ENCODE data around the gene PRKCA.

Gene PRKCA

DNA sequence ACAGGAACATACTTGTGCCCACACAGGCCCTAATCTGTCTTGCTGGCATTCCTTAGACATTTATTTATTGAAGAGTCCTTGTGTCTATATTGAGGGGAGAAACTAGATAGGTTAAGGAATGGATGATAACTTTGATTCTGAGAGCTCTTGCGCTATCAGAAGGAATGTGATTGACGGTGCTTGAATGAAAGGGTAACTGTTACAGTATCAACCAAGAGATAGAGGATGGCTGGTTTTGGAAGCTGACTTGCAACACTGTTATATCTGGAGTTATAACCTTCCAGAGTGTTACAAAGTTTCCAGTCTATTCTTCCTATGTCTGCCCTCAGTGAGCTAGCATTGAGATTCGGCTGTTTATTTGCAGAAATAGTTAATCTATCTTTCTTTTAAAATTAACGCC, 36.5 kb downstream of the PRKCA start:
- H3K9me2 ChIP-seq (replicated peaks; ENCODE audit: low read depth, low read length), result no peaks in the 10 kb centered on the region
- H3K4me1 ChIP-seq (ENCODE audit: insufficient read depth, low read length, poor library complexity, severe bottlenecking), result peaks cover 10% of the 10 kb centered on the region
- no peak overlapping the region for H3K4me3 ChIP-seq (ENCODE audit: low read length, poor library complexity, severe bottlenecking)
- H2AFZ ChIP-seq (ENCODE audit: low read length), result no peak overlapping the region
- H3K27me3 ChIP-seq (ENCODE audit: insufficient read depth, low read length, poor library complexity, severe bottlenecking), result no peaks in the 10 kb centered on the region
- no peaks in the 10 kb centered on the region for H3K9me3 ChIP-seq (ENCODE audit: insufficient read depth, low read depth, low read length)
- peak overlapping the region; percentile 36 for H3K4me2 ChIP-seq (ENCODE audit: low read depth, low read length, poor library complexity, severe bottlenecking)
- no peaks in the 10 kb centered on the region for H4K20me1 ChIP-seq (ENCODE audit: insufficient read depth, low read length, poor library complexity, severe bottlenecking)
- no peaks in the 10 kb centered on the region for H3K79me2 ChIP-seq (ENCODE audit: insufficient read depth, low read length)
- no peak overlapping the region for H3K9ac ChIP-seq (ENCODE audit: low read depth, low read length, poor library complexity, severe bottlenecking)
- H3K36me3 ChIP-seq (ENCODE audit: insufficient read depth, low read length), result no peaks in the 10 kb centered on the region
- TF ChIP-seq, protein P1, sequence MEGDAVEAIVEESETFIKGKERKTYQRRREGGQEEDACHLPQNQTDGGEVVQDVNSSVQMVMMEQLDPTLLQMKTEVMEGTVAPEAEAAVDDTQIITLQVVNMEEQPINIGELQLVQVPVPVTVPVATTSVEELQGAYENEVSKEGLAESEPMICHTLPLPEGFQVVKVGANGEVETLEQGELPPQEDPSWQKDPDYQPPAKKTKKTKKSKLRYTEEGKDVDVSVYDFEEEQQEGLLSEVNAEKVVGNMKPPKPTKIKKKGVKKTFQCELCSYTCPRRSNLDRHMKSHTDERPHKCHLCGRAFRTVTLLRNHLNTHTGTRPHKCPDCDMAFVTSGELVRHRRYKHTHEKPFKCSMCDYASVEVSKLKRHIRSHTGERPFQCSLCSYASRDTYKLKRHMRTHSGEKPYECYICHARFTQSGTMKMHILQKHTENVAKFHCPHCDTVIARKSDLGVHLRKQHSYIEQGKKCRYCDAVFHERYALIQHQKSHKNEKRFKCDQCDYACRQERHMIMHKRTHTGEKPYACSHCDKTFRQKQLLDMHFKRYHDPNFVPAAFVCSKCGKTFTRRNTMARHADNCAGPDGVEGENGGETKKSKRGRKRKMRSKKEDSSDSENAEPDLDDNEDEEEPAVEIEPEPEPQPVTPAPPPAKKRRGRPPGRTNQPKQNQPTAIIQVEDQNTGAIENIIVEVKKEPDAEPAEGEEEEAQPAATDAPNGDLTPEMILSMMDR (conservative IDR thresholded peaks at IDR 0.05; ENCODE audit: low read length), result no peak
- no peak for TF ChIP-seq EZH2phosphoT487 (IDR thresholded peaks at IDR 0.05; ENCODE audit: borderline replicate concordance)
- H3F3A ChIP-seq (ENCODE audit: low read depth), result no peaks in the 10 kb centered on the region

GRCh38 chr17:66339561-66339960, 37.1 kb downstream of the PRKCA start:
- no peaks in the 10 kb centered on the region for H3F3A ChIP-seq (ENCODE audit: low read depth)
- no peaks in the 10 kb centered on the region for H3K9me3 ChIP-seq (ENCODE audit: insufficient read depth, low read depth, low read length)
- H3K4me3 ChIP-seq (ENCODE audit: low read length, poor library complexity, severe bottlenecking), result peak overlapping the region; percentile 38
- H3K27me3 ChIP-seq (ENCODE audit: insufficient read depth, low read length, poor library complexity, severe bottlenecking), result no peaks in the 10 kb centered on the region
- TF ChIP-seq, protein P1 (conservative IDR thresholded peaks at IDR 0.05; ENCODE audit: low read length), result no peak
- no peak for TF ChIP-seq EZH2phosphoT487 (IDR thresholded peaks at IDR 0.05; ENCODE audit: borderline replicate concordance)
- no peaks in the 10 kb centered on the region for H3K79me2 ChIP-seq (ENCODE audit: insufficient read depth, low read length)
- no peaks in the 10 kb centered on the region for H3K36me3 ChIP-seq (ENCODE audit: insufficient read depth, low read length)
- H3K9me2 ChIP-seq (replicated peaks; ENCODE audit: low read depth, low read length), result no peaks in the 10 kb centered on the region
- peak overlapping the region; percentile 5 for H3K9ac ChIP-seq (ENCODE audit: low read depth, low read length, poor library complexity, severe bottlenecking)
- H3K4me2 ChIP-seq (ENCODE audit: low read depth, low read length, poor library complexity, severe bottlenecking), result peak overlapping the region; percentile 36
- H4K20me1 ChIP-seq (ENCODE audit: insufficient read depth, low read length, poor library complexity, severe bottlenecking), result no peaks in the 10 kb centered on the region
- no peak overlapping the region for H2AFZ ChIP-seq (ENCODE audit: low read length)
- H3K4me1 ChIP-seq (ENCODE audit: insufficient read depth, low read length, poor library complexity, severe bottlenecking), result peaks cover 10% of the 10 kb centered on the region

- no peaks in the 10 kb centered on the region for H3K9me3 ChIP-seq (ENCODE audit: insufficient read depth, low read depth, low read length)
- no peak overlapping the region for H3K9ac ChIP-seq (ENCODE audit: low read depth, low read length, poor library complexity, severe bottlenecking)
- H3K4me3 ChIP-seq (ENCODE audit: low read length, poor library complexity, severe bottlenecking), result no peak overlapping the region
- TF ChIP-seq EZH2phosphoT487 (IDR thresholded peaks at IDR 0.05; ENCODE audit: borderline replicate concordance), result no peak
- TF ChIP-seq, protein P1 (conservative IDR thresholded peaks at IDR 0.05; ENCODE audit: low read length), result no peak
- no peaks in the 10 kb centered on the region for H4K20me1 ChIP-seq (ENCODE audit: insufficient read depth, low read length, poor library complexity, severe bottlenecking)
- H3K36me3 ChIP-seq (ENCODE audit: insufficient read depth, low read length), result no peaks in the 10 kb centered on the region
- no peaks in the 10 kb centered on the region for H3K79me2 ChIP-seq (ENCODE audit: insufficient read depth, low read length)
- H2AFZ ChIP-seq (ENCODE audit: low read length), result no peak overlapping the region
- H3K27me3 ChIP-seq (ENCODE audit: insufficient read depth, low read length, poor library complexity, severe bottlenecking), result no peaks in the 10 kb centered on the region
- no peaks in the 10 kb centered on the region for H3K9me2 ChIP-seq (replicated peaks; ENCODE audit: low read depth, low read length)
- H3K4me2 ChIP-seq (ENCODE audit: low read depth, low read length, poor library complexity, severe bottlenecking), result no peak overlapping the region
- H3F3A ChIP-seq (ENCODE audit: low read depth), result no peaks in the 10 kb centered on the region
- peaks cover 10% of the 10 kb centered on the region for H3K4me1 ChIP-seq (ENCODE audit: insufficient read depth, low read length, poor library complexity, severe bottlenecking)
Measured at GRCh38 chr17:66340720-66341119, 38.3 kb downstream of the PRKCA start.
